Measurements from ENCODE around the gene IL3.
A peak's percentile ranks its signal among the peaks of the same experiment; 100 is the strongest.

The IL3 gene, protein sequence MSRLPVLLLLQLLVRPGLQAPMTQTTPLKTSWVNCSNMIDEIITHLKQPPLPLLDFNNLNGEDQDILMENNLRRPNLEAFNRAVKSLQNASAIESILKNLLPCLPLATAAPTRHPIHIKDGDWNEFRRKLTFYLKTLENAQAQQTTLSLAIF

DNA sequence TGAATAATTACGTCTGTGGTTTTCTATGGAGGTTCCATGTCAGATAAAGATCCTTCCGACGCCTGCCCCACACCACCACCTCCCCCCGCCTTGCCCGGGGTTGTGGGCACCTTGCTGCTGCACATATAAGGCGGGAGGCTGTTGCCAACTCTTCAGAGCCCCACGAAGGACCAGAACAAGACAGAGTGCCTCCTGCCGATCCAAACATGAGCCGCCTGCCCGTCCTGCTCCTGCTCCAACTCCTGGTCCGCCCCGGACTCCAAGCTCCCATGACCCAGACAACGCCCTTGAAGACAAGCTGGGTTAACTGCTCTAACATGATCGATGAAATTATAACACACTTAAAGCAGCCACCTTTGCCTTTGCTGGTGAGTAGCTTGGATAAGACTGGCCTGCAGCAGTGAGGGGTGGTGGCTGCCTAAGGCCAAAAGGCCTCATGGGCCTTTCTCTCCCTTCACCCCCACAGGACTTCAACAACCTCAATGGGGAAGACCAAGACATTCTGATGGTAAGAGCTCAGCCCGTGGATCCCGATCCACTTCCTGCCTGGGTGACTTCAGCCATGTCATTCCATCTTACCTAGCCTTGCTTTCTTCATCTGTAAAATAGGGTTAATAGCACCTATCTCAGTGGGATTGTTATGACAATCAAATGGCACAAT, at the start of gene IL3:
TSS of gene IL3 (plus strand) at position 155 of the 661 bp plus-strand sequence. CDS start at position 207, 52 bp downstream.
- no peak for DNase-seq (ENCODE audit: low read depth)

DNA sequence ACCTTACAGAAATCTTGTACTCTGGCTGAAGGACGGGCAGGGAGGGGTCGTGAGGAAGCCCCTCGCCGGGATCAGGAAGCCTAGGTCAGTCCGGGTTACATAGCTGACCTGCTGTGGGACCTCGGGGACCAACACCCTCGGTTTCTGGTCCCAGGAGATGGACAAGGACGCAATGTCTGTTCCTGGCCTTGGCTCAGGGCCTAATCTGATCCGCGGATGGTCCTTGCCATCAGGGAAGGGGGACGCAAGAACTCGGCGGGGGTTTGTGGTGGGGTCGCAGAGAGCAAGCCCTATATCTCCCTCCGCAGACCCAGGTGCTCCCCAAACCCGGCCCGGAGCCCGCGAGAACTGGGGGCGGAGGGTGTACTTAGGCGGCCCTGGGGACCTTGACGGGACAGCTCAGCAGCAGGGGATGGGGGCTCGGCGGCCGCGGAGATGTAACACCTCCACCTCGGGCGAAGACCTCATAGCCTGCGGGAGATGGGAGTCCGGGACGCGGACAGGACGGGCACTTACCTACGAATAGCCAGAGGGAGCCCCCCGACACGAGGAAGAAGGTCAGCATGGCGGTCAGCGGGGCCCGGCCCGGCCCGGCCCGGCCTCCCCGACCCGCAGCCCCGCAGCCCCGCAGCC, 49.4 kb upstream of the IL3 start:
- no peak for DNase-seq (ENCODE audit: low read depth)

- DNase-seq (ENCODE audit: low read depth) = no peak
Observed at GRCh38 chr5:132011622-132012343, 48.7 kb upstream of the IL3 start, which contains the start of gene ACSL6. Gene ACSL6, minus strand, starts transcription at chr5:132011658. Its CDS starts 105 bp downstream, at chr5:132011553.

DNA sequence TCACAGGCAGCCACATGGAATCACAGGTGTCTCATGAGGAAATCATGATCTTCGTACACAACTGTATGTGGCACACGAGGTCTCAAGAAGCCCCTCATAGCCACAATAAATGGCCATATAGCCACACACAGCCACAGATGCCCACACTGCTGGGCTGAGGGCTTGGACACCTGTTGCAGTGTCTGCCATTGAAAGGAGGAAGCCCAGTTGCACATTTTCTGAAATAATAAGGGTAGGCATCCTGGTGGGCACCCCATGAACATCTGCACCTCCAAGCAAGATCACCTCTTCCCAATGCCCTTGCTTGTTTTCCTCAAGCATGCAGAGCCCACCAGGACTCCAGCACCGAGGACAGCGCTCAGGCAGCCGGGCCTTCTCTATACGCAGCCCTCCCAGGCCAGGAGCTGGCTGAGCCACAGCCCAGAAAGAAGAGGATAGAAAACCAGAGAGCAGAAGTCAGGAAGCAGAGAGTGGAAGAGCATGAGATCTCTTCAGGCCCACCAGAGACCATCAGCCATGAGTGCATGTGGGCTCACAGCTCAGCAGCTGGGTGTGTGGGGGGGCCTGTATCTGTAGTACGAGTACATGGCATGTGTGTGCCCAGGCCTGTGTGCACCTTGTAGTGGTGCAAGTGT, 48.0 kb upstream of the IL3 start:
- peak; percentile 47 for DNase-seq (ENCODE audit: low read depth)

DNA sequence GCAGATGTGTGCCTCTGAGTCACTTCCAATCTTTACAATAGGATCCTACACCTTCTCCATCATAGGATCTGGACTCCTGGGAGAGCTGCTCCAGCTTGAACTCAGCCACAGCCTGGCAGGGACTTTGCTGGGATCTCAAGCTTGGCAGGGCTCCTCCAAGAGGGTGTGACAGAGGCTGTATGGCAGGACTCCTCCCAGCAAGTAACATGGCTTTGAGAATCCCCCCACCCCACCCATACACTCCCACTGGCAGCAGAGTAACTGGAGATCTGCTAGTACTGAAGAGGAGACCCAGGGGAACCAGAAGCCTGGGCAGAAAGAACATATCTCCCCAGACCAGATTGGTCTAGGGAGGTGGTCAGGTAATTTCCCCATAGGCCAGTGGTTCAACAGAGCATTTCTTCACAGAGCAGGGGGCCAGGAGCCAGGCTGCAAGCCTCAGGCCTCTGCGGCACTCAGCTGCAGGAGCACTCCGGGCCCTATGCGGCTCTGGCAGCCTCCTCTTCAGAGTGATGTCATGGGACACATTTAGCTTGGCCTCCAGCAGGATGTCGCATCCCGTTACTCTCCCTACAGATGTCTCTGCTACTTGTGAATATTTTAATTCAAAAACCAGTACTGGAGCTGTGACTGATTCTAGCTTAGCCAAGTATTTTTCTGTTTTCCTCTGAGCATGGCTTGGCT, 47.3 kb upstream of the IL3 start:
- DNase-seq (ENCODE audit: low read depth) = no peak

- DNase-seq (ENCODE audit: low read depth) = no peak
Observed at GRCh38 chr5:132013711-132014110, 46.7 kb upstream of the IL3 start.

DNA sequence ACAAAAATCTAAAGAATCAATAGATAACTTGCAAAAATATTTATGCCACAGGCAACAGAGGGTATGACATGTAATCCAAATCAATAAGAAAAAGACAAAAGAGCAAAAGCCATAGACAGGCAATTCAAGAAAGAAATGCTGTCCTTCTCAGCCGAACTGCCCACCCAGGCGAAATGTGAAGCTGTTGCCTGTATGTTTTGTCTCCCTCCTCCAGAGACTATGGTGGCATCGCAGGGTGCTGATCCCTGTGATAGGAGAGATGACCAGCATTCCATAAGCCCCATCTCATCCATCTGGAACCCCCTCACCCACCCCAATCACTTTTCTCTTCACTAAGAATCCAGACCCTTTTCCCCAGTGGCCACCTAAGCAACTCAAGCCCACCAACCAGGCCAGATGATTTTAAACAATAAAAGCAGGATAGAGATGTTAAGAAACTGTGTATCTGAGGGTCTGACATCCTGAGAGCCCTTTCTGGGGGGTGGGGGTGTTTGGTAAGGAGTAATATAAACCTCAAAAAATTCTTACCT, 43.7 kb upstream of the IL3 start:
- no peak for DNase-seq (ENCODE audit: low read depth)

DNA sequence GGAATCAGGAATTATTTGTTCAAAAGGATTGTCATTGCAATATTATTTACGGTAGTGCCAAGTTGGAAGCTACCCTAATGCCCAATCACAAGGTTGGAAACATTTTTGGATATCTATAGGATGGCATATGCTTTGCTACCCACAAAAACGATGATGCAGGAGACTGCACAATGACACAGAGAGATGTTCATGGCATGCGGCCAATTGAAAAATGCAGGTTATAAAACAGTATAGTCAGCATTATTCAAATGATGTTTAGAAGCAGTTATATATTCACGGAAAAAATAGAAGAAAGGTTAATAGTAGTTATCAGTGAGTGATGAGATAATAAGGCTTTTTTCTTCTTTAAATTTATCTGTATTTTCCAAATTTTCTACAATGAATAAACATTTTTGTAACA, 43.1 kb upstream of the IL3 start:
- DNase-seq (ENCODE audit: low read depth) = no peak

GRCh38 chr5:132017738-132018625, 42.5 kb upstream of the IL3 start:
- no peak for DNase-seq (ENCODE audit: low read depth)

DNA sequence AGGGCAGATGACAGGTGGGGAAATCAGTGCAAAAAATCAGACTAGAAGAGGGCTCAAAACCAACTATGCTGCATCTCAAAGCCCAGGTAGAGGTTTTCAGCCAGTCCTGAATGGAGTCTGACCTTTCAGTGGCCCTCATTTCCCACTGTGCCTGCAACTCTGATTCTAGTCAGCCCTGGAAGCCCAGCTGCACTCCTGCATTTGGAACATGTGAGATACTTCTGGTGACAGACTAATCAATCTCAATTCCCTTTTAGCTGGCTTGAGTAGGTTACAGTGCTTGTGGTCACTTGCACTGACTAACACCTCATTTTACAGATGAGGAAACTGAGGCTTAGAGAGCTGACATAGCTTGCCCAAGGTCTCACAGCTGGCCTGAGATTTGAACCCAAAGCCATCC, 41.1 kb upstream of the IL3 start:
- no peak for DNase-seq (ENCODE audit: low read depth)

DNA sequence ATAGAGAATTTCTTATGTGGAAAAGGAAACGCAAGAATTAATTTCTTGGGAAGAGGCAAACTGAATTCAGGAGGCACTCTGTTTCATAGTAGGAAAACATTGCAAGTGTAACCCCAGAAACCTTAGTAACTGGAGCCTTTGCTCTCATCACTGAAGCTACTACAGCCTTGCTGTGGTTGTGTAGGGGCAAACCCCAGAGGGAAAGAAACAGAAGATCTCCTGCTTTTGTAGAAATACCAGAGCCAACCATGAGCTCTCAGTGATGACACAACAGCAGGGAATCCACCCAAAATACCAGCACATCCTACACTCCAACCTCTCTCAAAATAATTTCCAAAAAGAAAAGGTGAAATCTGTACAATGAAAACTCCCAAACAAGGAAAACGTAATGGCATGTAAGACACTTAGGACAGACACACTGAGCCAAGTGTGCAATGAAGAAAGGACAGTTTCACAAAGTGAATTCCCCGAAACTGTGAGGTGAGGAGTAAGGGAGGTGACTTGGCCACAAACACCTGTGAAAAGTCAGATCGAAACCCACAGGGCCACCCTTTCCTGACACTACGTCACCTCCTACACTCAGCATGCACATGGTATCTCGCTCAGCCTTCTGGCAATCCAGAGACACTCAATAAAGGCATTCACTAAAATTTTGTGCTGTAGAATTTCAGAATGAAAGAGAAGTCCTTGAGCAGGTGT, 40.4 kb upstream of the IL3 start:
- DNase-seq (ENCODE audit: low read depth) = no peak

GRCh38 chr5:132020568-132021339, 39.7 kb upstream of the IL3 start:
- DNase-seq (ENCODE audit: low read depth) = no peak

DNA sequence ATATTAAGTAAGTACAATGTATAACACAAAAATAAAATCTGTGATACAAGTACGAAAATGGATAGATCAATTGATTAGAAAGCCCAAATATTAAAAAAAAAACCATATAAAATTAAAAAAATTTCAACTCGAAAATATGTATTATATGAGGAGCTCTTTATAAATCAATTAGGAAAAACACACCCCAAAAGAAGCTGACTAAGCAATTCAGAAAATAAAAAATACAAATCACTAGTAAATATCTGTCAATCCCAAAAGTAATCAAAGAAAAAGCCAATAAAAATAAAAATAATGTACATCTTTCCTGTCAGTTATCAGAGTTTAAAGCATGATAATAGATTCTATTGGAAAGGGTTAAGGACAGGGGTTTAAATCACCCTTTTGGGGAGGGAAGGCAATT, 38.8 kb upstream of the IL3 start:
- no peak for DNase-seq (ENCODE audit: low read depth)

DNA sequence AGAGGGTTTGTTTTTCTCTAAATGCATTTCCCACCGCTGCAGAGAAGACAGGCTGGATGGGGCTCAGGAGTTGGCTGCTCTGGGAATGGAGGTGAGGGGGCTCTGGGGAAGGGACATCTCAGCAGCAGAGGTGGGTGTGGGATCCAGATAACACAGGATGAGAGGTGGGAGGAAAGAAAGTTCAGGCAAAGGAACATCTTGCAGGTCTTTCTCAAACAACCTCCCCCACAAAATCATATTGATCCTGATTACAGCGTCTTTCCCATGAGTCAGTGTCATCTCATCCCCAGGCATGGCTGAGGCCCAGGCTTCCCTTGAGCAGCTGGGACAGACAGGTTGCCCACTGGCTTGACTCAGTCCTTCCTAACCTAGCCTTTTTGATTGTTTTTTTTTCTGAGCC, 37.7 kb upstream of the IL3 start:
- DNase-seq (ENCODE audit: low read depth) = no peak

GRCh38 chr5:132023258-132024116, 37.0 kb upstream of the IL3 start:
- no peak for DNase-seq (ENCODE audit: low read depth)

GRCh38 chr5:132024117-132024435, 36.4 kb upstream of the IL3 start:
- DNase-seq (ENCODE audit: low read depth) = no peak

DNA sequence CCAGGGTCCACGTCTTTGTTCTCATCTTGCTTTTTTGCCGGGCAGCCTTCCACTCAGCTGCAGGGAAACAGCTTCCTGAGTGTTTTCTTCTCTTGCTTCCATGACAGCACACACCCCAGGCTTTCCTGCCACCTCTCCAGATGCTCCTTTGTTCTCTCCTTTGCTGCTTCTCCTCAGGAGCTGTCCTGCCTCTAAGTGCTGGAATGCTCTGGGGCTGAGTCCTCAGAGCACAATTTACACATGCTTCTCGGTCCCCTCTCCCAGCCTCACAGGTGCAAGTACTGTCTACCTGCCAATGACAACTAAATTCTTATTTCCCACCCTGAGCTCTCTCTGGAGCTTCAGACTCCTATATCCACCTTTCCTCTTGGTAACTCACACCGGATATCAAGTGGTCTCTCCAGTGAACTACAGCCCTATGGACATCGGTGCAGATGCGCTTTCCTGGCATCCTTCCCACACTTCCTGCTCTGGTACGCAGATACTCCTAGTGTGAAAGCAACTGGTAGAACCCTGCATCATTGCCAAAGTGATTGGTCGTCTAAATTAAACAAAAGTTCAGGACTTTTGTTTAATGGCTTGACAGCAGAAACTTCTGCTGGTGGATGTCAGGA, 35.6 kb upstream of the IL3 start:
- DNase-seq (ENCODE audit: low read depth) = no peak

All from fibroblast of gingiva (primary cell).